Measurements from ENCODE around the gene IFTAP.
A peak's percentile ranks its signal among the peaks of the same experiment; 100 is the strongest.
"Not testable (repeated sequence)": the region's sequence is repeated elsewhere in the genome, so short reads cannot be mapped to it uniquely, and the experiment has no call there.

The IFTAP gene, protein sequence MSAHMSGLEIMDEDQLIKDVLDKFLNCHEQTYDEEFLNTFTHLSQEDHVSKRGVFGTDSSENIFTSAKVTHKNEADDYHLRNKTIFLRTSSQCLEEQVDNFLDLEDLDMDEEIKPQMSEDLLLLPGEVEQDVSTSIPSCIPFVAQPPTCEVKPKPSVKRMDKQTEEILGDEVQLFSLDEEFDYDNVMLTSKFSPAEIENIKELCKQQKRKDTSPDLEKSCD

DNA sequence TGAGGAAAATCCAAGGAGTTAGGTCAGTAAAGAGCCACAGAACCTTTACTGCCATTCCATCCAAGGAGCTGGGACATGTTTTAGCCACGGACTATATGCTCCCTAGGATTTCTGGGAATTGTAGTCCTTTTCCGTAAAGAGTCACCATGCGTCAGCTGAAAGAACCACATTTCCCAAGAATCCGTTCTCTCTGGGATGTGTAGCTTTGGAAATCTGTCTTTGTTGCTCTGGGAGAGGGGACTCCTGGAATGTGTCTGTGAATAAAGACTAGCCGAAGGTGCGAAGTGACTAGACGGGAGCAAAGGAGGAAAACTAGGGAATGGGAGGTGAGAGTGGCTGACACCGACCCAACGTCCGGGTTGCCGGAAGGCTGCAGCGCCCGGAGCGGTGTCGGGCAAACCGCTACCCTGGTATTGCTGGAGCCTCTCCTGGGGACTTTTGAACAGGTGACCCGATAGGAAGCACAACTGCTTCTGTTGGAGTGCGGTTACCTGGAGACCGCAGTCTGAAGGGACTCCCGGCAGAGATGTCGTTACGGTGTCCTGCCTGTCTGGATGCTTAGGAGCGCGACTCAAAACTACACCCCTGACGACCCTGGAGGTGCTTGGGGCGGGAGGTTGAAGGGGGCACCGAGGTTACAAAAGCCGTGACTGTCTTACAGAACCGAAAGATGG is at the start of gene IFTAP:
Gene IFTAP, plus strand, starts transcription at position 187 of the 674 bp plus-strand sequence. CDS start 15,602 bp downstream, outside the sequence.
- Mint-ChIP-seq H3K27me3 (peaks cover 16% of the 10 kb centered on the region), H3K9me3 (no peaks in the 10 kb centered on the region), H3K36me3 (no peaks in the 10 kb centered on the region), H3K4me3 (peak within 1 kb of the TSS; percentile 71), H3K27ac (no peak within 1 kb of the TSS), H3K4me1 (peaks cover 5% of the 10 kb centered on the region)
- ATAC-seq (ENCODE audit: low read depth), result peak; percentile 14
- DNase-seq (ENCODE audit: low spot score in 2 of 2), result no peak

DNA sequence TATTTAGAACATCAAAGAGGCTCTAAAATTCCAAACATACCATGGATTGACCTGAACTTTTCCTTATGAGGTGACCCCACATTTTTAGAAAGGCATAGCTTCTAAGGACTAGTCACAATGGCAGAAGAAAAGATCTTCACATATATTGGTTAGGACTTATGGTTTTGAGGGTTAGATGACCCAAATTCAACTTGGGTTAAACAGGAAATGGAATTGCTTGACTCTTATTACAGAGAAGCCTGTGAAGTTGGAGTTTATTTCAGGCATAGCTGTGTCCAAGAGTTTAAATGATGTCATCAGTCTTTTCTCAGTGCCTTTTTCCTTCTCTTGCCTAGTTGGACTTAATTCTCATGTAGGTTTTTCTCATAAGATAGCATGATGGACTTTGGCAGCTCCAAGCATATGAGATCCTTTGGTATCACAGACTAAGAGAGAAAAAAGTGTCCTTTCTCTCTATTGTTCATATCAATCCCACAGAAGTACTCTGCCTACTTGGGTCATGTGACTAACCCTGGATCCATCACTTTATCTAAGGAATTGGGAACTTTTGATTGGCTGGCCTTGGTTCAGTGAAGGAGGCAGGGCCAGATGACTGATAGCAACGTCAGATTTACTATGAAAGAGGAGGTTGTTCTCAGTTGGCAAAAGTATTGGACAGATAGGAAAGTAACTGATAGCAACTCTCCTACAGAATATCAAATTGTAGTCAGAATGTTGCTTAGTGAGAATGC is 43.8 kb upstream of the IFTAP start:
- no peak overlapping the region for H3K4me3 Mint-ChIP-seq
- peaks cover 4% of the 10 kb centered on the region for H3K9me3 Mint-ChIP-seq
- DNase-seq (ENCODE audit: low spot score in 2 of 2) (no peak), ATAC-seq (ENCODE audit: low read depth) (no peak)
- no peak overlapping the region for H3K27ac Mint-ChIP-seq
- H3K36me3 Mint-ChIP-seq, result peaks cover 2% of the 10 kb centered on the region
- H3K4me1 Mint-ChIP-seq, result no peaks in the 10 kb centered on the region
- peaks cover 10% of the 10 kb centered on the region for H3K27me3 Mint-ChIP-seq

GRCh38 chr11:36557390-36557789 is 36.9 kb upstream of the IFTAP start:
- H3K27me3 Mint-ChIP-seq; H3K27ac Mint-ChIP-seq; H3K9me3 Mint-ChIP-seq; DNase-seq (ENCODE audit: low spot score in 2 of 2); H3K4me1 Mint-ChIP-seq; ATAC-seq (ENCODE audit: low read depth); H3K36me3 Mint-ChIP-seq; H3K4me3 Mint-ChIP-seq: not testable (repeated sequence)

DNA sequence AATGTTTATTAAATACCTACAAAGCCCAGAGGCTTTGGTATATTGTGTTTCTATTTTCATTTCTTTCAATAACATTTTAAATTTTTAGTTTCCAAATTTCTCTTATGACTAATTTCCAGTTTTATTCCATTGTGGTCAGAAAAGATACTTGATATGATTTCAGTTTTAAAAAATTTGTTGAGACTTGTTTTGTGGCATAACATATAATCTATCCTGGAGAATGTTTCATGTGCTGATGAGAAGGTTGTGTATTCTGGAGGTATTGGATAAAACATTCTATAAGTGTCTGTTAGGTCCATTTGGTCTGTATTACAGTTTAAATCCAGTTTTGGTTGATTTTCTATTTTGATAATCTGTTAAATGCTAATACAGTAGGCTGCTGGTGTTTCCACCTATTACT is 36.3 kb upstream of the IFTAP start:
- Mint-ChIP-seq H3K36me3 (no peaks in the 10 kb centered on the region), H3K4me1 (peaks cover 3% of the 10 kb centered on the region), H3K4me3 (no peak overlapping the region), H3K9me3 (peaks cover 10% of the 10 kb centered on the region), H3K27ac (no peak overlapping the region), H3K27me3 (peaks cover 7% of the 10 kb centered on the region)
- ATAC-seq (ENCODE audit: low read depth) (no peak), DNase-seq (ENCODE audit: low spot score in 2 of 2) (no peak)

DNA sequence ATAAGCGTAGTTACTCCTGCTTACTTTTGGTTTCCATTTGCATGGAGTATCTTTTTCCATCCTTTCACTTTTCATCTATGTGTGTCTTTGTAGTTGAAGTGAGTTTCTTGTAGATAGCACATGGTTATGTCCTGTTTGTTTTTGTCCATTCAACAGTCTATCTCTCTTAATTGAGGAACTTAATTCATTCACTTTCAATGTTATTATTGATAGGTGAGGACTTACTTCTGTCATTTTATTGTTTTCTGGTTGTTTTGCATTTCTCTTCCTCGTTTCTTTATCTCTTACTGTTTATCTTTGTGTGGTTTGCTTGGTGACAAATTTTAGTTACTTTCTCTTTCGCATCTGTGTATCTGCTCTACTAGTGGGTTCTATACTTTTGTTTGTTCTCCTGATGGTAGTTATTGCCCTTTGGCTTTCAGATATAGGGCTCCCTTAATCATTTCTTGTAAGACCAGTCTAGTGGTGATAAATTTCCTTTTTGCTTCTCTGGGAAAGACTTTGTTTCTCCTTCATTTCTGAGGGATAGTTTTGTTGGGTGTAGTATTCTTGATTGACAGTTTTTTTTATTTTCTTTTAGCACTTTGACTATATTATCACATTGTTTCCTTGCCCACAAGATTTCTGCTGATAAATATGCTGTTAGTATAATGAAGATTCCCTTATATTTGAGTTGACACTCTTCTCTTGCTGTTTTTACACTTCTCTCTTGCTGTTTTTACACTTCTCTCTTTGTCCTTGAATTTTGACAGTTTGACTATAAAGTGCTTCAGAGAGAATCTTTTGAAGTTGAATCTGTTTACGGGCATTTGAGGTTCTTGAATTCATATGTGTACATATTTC is 35.5 kb upstream of the IFTAP start:
- ATAC-seq (ENCODE audit: low read depth), result no peak
- Mint-ChIP-seq H3K27me3 (peaks cover 7% of the 10 kb centered on the region), H3K9me3 (peaks cover 10% of the 10 kb centered on the region), H3K36me3 (no peaks in the 10 kb centered on the region), H3K27ac (no peak overlapping the region), H3K4me3 (peak overlapping the region; percentile 1), H3K4me1 (peaks cover 3% of the 10 kb centered on the region)
- DNase-seq (ENCODE audit: low spot score in 2 of 2), result no peak

GRCh38 chr11:36564376-36565030 is 29.8 kb upstream of the IFTAP start:
- H3K27me3 Mint-ChIP-seq, result peaks cover 22% of the 10 kb centered on the region
- peak overlapping the region; percentile 37 for H3K4me3 Mint-ChIP-seq
- peaks cover 2% of the 10 kb centered on the region for H3K4me1 Mint-ChIP-seq
- peaks cover 1% of the 10 kb centered on the region for H3K36me3 Mint-ChIP-seq
- H3K27ac Mint-ChIP-seq, result no peak overlapping the region
- ATAC-seq (ENCODE audit: low read depth) (peak; percentile 34), DNase-seq (ENCODE audit: low spot score in 2 of 2) (no peak)
- peaks cover 5% of the 10 kb centered on the region for H3K9me3 Mint-ChIP-seq

- Mint-ChIP-seq H3K27me3 (peaks cover 20% of the 10 kb centered on the region), H3K36me3 (peaks cover 1% of the 10 kb centered on the region), H3K4me3 (no peak overlapping the region), H3K9me3 (peaks cover 1% of the 10 kb centered on the region), H3K4me1 (peaks cover 2% of the 10 kb centered on the region), H3K27ac (no peak overlapping the region)
- no peak for DNase-seq (ENCODE audit: low spot score in 2 of 2)
- ATAC-seq (ENCODE audit: low read depth), result no peak
Observed at GRCh38 chr11:36565031-36565610, 29.2 kb upstream of the IFTAP start.

DNA sequence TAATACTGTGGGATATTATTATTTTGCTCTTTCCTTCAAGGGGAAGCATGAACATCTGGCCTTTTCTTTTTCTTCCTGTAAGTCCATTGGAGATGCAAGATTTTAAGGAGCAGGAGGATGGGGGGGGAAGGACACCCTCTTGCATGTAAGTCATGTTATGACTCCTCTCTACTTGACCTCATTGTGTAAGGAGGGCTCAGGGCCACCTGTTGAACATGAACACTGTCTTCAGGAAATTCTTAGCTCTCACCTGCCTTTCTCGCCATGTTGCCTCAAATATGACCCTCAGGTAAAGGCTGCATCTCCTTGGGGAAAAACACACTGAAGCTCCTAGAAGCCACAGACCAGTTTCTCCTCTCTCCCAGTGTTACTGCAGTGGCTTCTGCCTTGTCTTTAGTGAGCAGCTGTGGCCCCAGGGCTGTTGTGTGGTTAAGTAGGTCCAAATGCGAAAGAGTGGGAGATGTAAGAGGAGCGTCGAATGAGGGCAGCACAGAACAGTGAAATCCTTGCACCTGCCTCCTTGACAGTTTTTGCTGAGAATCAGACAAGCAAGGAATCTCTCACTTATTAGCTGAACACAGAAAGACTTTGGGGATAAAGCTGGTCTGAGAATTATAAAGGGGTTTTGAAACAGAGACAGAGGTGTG is 27.8 kb upstream of the IFTAP start:
- Mint-ChIP-seq H3K4me1 (peaks cover 2% of the 10 kb centered on the region), H3K27me3 (peaks cover 22% of the 10 kb centered on the region), H3K9me3 (no peaks in the 10 kb centered on the region), H3K4me3 (no peak overlapping the region), H3K36me3 (peaks cover 1% of the 10 kb centered on the region), H3K27ac (no peak overlapping the region)
- DNase-seq (ENCODE audit: low spot score in 2 of 2), result no peak
- ATAC-seq (ENCODE audit: low read depth), result no peak

- no peaks in the 10 kb centered on the region for H3K9me3 Mint-ChIP-seq
- H3K4me3 Mint-ChIP-seq, result no peak within 1 kb of the TSS
- H3K27me3 Mint-ChIP-seq, result peaks cover 25% of the 10 kb centered on the region
- H3K36me3 Mint-ChIP-seq, result peaks cover 1% of the 10 kb centered on the region
- no peak for DNase-seq (ENCODE audit: low spot score in 2 of 2)
- ATAC-seq (ENCODE audit: low read depth), result no peak
- no peak within 1 kb of the TSS for H3K27ac Mint-ChIP-seq
- H3K4me1 Mint-ChIP-seq, result peaks cover 2% of the 10 kb centered on the region
Observed at GRCh38 chr11:36567694-36568093, 26.6 kb upstream of the IFTAP start, which contains the start of gene RAG1. Gene RAG1, plus strand, starts transcription at chr11:36568007. Its CDS starts 5,298 bp downstream, at chr11:36573305.

DNA sequence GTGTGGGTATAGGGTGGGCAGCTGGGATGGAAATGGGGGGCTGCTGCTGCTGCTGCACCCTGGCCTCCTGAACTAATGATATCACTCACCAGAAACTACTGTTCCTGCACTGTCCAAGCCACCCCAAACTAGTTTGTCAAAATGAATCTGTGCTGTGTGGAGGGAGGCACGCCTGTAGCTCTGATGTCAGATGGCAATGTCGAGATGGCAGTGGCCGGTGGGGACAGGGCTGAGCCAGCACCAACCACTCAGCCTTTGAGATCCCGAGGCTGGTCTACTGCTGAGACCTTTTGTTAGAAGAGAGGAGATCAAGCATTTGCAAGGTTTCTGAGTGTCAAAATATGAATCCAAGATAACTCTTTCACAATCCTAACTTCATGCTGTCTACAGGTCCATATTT is 25.2 kb upstream of the IFTAP start:
- no peak overlapping the region for H3K4me3 Mint-ChIP-seq
- H3K27me3 Mint-ChIP-seq, result peaks cover 26% of the 10 kb centered on the region
- peaks cover 2% of the 10 kb centered on the region for H3K36me3 Mint-ChIP-seq

DNA sequence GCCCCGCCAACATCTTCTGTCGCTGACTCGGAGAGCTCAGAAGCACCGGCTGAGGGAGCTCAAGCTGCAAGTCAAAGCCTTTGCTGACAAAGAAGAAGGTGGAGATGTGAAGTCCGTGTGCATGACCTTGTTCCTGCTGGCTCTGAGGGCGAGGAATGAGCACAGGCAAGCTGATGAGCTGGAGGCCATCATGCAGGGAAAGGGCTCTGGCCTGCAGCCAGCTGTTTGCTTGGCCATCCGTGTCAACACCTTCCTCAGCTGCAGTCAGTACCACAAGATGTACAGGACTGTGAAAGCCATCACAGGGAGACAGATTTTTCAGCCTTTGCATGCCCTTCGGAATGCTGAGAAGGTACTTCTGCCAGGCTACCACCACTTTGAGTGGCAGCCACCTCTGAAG is 19.8 kb upstream of the IFTAP start:
- Mint-ChIP-seq H3K27ac (no peak overlapping the region), H3K4me3 (no peak overlapping the region), H3K27me3 (peaks cover 18% of the 10 kb centered on the region), H3K9me3 (no peaks in the 10 kb centered on the region), H3K4me1 (no peaks in the 10 kb centered on the region), H3K36me3 (peaks cover 5% of the 10 kb centered on the region)
- DNase-seq (ENCODE audit: low spot score in 2 of 2) (no peak), ATAC-seq (ENCODE audit: low read depth) (no peak)

More for the DNA sequence above, 25.2 kb upstream of the IFTAP start:
- Mint-ChIP-seq H3K4me1 (peaks cover 2% of the 10 kb centered on the region), H3K27ac (no peak overlapping the region), H3K9me3 (no peaks in the 10 kb centered on the region)
- DNase-seq (ENCODE audit: low spot score in 2 of 2) (no peak), ATAC-seq (ENCODE audit: low read depth) (no peak)

DNA sequence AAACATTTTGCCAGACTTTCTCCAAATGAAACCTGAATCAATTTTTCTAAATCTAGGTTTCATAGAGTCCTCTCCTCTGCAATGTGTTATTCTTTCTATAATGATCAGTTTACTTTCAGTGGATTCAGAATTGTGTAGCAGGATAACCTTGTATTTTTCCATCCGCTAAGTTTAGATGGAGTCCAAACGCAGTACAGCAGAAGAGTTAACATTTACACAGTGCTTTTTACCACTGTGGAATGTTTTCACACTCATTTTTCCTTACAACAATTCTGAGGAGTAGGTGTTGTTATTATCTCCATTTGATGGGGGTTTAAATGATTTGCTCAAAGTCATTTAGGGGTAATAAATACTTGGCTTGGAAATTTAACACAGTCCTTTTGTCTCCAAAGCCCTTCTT is 16.9 kb upstream of the IFTAP start:
- H3K27ac Mint-ChIP-seq, result no peak overlapping the region
- H3K36me3 Mint-ChIP-seq, result peaks cover 10% of the 10 kb centered on the region
- peaks cover 8% of the 10 kb centered on the region for H3K27me3 Mint-ChIP-seq
- ATAC-seq (ENCODE audit: low read depth), result no peak
- peaks cover 7% of the 10 kb centered on the region for H3K9me3 Mint-ChIP-seq
- no peaks in the 10 kb centered on the region for H3K4me1 Mint-ChIP-seq
- no peak overlapping the region for H3K4me3 Mint-ChIP-seq
- no peak for DNase-seq (ENCODE audit: low spot score in 2 of 2)

DNA sequence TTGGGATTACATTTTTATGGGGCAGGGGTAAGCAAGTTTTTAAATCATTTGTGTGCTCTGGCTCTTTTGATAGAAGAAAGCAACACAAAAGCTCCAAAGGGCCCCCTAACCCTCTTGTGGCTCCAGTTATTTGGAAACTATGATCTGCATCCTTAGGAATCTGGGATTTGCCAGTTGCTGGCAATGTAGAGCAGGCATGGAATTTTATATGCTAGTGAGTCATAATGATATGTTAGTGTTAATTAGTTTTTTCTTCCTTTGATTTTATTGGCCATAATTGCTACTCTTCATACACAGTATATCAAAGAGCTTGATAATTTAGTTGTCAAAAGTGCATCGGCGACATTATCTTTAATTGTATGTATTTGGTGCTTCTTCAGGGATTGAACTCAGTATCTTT is 16.4 kb upstream of the IFTAP start:
- no peak overlapping the region for H3K4me3 Mint-ChIP-seq
- no peak for ATAC-seq (ENCODE audit: low read depth)
- H3K27ac Mint-ChIP-seq, result no peak overlapping the region
- DNase-seq (ENCODE audit: low spot score in 2 of 2), result no peak
- H3K4me1 Mint-ChIP-seq, result no peaks in the 10 kb centered on the region
- H3K27me3 Mint-ChIP-seq, result peaks cover 8% of the 10 kb centered on the region
- H3K9me3 Mint-ChIP-seq, result peaks cover 7% of the 10 kb centered on the region
- H3K36me3 Mint-ChIP-seq, result peaks cover 10% of the 10 kb centered on the region

Data from memory B cell (primary cell).